NCI-H1417 (cell line): ENCODE data around the gene COPS9.

ENCODE experiments used
- DNase-seq, 3 experiments: peaks; one replicate each; lab custom pipeline; 2025; lab: John Stamatoyannopoulos, UW

The COPS9 gene

GRCh38 chr2:240111253-240111652, 24.9 kb downstream of the COPS9 start:
- peak in 1 of 3 experiments; percentile 25 for DNase-seq

- DNase-seq: no peak
These were observed 26.7 kb downstream of the COPS9 start for GRCh38 chr2:240109386-240109785.

- DNase-seq: no peak
These were observed 28.7 kb downstream of the COPS9 start for GRCh38 chr2:240107477-240107796.

GRCh38 chr2:240106765-240107476, 29.2 kb downstream of the COPS9 start:
- DNase-seq: no peak

GRCh38 chr2:240105982-240106381, 30.1 kb downstream of the COPS9 start:
- no peak for DNase-seq

- no peak for DNase-seq
These were observed 33.0 kb downstream of the COPS9 start for GRCh38 chr2:240103136-240103535.

GRCh38 chr2:240098349-240098748, 37.8 kb downstream of the COPS9 start:
- DNase-seq: no peak

GRCh38 chr2:240095556-240096523, 40.3 kb downstream of the COPS9 start:
- peak in 1 of 3 experiments; percentile 3 for DNase-seq

GRCh38 chr2:240089306-240089705, 46.8 kb downstream of the COPS9 start:
- DNase-seq: no peak

- no peak for DNase-seq
These were observed 49.5 kb downstream of the COPS9 start for GRCh38 chr2:240086563-240086962.
